Measurements from ENCODE around the gene REEP1.

The REEP1 gene

GRCh38 chr2:86285571-86285970 lies 51.9 kb downstream of the REEP1 start:
- Histone ChIP-seq H3K4me2 (ENCODE audit: low read depth, low read length, poor library complexity, severe bottlenecking) (no peak overlapping the region), H3K27me3 (ENCODE audit: low read length) (no peaks in the 10 kb centered on the region), H3K9me2 (replicated peaks; ENCODE audit: insufficient read depth, low read length) (no peaks in the 10 kb centered on the region), H3K4me3 (ENCODE audit: insufficient read depth, low read length, poor library complexity, severe bottlenecking) (no peak overlapping the region), H3K36me3 (ENCODE audit: low read length) (no peaks in the 10 kb centered on the region), H2AFZ (ENCODE audit: low read depth, low read length, severe bottlenecking) (no peak overlapping the region), H3K79me2 (ENCODE audit: insufficient read depth, low read length) (no peaks in the 10 kb centered on the region), H3F3A (ENCODE audit: insufficient read depth) (no peaks in the 10 kb centered on the region), H3K9ac (ENCODE audit: low read length) (no peak overlapping the region), H3K27ac (ENCODE audit: low read depth, low read length) (no peak overlapping the region), H4K20me1 (ENCODE audit: low read depth, low read length) (no peaks in the 10 kb centered on the region), H3K9me3 (ENCODE audit: insufficient read depth, low read length) (no peaks in the 10 kb centered on the region)
- TF ChIP-seq CTCF (IDR thresholded peaks at IDR 0.05; ENCODE audit: insufficient read depth, low read length, poor library complexity, severe bottlenecking), result no peak
- TF ChIP-seq EZH2phosphoT487 (conservative IDR thresholded peaks at IDR 0.05; ENCODE audit: low read length), result no peak

- H3K9me3 ChIP-seq (ENCODE audit: insufficient read depth, low read length), result no peaks in the 10 kb centered on the region
- no peak overlapping the region for H3K4me3 ChIP-seq (ENCODE audit: insufficient read depth, low read length, poor library complexity, severe bottlenecking)
- H3K9ac ChIP-seq (ENCODE audit: low read length), result no peak overlapping the region
- H3K79me2 ChIP-seq (ENCODE audit: insufficient read depth, low read length), result no peaks in the 10 kb centered on the region
- no peak overlapping the region for H3K4me2 ChIP-seq (ENCODE audit: low read depth, low read length, poor library complexity, severe bottlenecking)
- no peak overlapping the region for H2AFZ ChIP-seq (ENCODE audit: low read depth, low read length, severe bottlenecking)
- TF ChIP-seq CTCF (IDR thresholded peaks at IDR 0.05; ENCODE audit: insufficient read depth, low read length, poor library complexity, severe bottlenecking), result no peak
- TF ChIP-seq EZH2phosphoT487 (conservative IDR thresholded peaks at IDR 0.05; ENCODE audit: low read length), result no peak
- no peak overlapping the region for H3K27ac ChIP-seq (ENCODE audit: low read depth, low read length)
- no peaks in the 10 kb centered on the region for H4K20me1 ChIP-seq (ENCODE audit: low read depth, low read length)
- H3F3A ChIP-seq (ENCODE audit: insufficient read depth), result no peaks in the 10 kb centered on the region
- no peaks in the 10 kb centered on the region for H3K27me3 ChIP-seq (ENCODE audit: low read length)
- H3K36me3 ChIP-seq (ENCODE audit: low read length), result no peaks in the 10 kb centered on the region
- H3K9me2 ChIP-seq (replicated peaks; ENCODE audit: insufficient read depth, low read length), result no peaks in the 10 kb centered on the region
These were observed 52.4 kb downstream of the REEP1 start for GRCh38 chr2:86284987-86285386.

- H4K20me1 ChIP-seq (ENCODE audit: low read depth, low read length), result no peaks in the 10 kb centered on the region
- H3K4me2 ChIP-seq (ENCODE audit: low read depth, low read length, poor library complexity, severe bottlenecking), result no peak overlapping the region
- no peaks in the 10 kb centered on the region for H3F3A ChIP-seq (ENCODE audit: insufficient read depth)
- no peaks in the 10 kb centered on the region for H3K36me3 ChIP-seq (ENCODE audit: low read length)
- no peaks in the 10 kb centered on the region for H3K9me2 ChIP-seq (replicated peaks; ENCODE audit: insufficient read depth, low read length)
- H3K79me2 ChIP-seq (ENCODE audit: insufficient read depth, low read length), result no peaks in the 10 kb centered on the region
- no peaks in the 10 kb centered on the region for H3K9me3 ChIP-seq (ENCODE audit: insufficient read depth, low read length)
- no peak overlapping the region for H3K27ac ChIP-seq (ENCODE audit: low read depth, low read length)
- no peak overlapping the region for H3K4me3 ChIP-seq (ENCODE audit: insufficient read depth, low read length, poor library complexity, severe bottlenecking)
- H3K9ac ChIP-seq (ENCODE audit: low read length), result no peak overlapping the region
- no peak overlapping the region for H2AFZ ChIP-seq (ENCODE audit: low read depth, low read length, severe bottlenecking)
- no peak for TF ChIP-seq CTCF (IDR thresholded peaks at IDR 0.05; ENCODE audit: insufficient read depth, low read length, poor library complexity, severe bottlenecking)
- no peak for TF ChIP-seq EZH2phosphoT487 (conservative IDR thresholded peaks at IDR 0.05; ENCODE audit: low read length)
- no peaks in the 10 kb centered on the region for H3K27me3 ChIP-seq (ENCODE audit: low read length)
These were observed 53.0 kb downstream of the REEP1 start for GRCh38 chr2:86284401-86284841.
